ENCODE measurements around the gene SLC13A4.
"Not testable (repeated sequence)": the region's sequence is repeated elsewhere in the genome, so short reads cannot be mapped to it uniquely, and the experiment has no call there.

The SLC13A4 gene, protein sequence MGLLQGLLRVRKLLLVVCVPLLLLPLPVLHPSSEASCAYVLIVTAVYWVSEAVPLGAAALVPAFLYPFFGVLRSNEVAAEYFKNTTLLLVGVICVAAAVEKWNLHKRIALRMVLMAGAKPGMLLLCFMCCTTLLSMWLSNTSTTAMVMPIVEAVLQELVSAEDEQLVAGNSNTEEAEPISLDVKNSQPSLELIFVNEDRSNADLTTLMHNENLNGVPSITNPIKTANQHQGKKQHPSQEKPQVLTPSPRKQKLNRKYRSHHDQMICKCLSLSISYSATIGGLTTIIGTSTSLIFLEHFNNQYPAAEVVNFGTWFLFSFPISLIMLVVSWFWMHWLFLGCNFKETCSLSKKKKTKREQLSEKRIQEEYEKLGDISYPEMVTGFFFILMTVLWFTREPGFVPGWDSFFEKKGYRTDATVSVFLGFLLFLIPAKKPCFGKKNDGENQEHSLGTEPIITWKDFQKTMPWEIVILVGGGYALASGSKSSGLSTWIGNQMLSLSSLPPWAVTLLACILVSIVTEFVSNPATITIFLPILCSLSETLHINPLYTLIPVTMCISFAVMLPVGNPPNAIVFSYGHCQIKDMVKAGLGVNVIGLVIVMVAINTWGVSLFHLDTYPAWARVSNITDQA

DNA sequence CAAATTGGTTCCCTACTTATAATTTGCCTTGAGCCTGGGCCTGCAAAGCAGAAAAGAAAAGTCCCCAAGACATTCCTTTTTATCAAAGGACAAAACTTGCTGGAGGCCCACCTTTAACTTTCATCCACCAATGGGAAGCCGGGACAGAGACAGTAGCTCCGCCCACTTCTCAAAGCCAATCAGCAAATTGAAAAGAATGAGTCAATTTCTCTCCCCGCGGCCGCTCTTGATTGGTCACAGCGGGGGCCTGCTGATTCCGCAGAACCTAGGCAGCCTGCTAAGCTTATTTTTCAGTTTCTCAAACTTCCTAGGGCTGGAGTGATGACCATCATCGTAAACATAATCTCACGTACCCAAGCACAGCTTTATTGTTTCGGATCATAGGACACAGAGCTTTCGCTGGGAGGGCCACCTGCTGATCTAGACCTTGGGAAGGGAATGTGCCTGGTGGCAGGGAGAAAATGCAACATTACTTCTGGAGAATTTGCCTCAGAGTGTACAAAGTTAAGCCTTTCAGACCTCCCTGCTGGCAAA lies at the start of gene SLC13A4:
Gene SLC13A4, minus strand, starts transcription at position 51 of the 534 bp plus-strand sequence. CDS start 690 bp downstream, outside the sequence.
- no peak for DNase-seq (ENCODE audit: low read depth in 2 of 2)

DNA sequence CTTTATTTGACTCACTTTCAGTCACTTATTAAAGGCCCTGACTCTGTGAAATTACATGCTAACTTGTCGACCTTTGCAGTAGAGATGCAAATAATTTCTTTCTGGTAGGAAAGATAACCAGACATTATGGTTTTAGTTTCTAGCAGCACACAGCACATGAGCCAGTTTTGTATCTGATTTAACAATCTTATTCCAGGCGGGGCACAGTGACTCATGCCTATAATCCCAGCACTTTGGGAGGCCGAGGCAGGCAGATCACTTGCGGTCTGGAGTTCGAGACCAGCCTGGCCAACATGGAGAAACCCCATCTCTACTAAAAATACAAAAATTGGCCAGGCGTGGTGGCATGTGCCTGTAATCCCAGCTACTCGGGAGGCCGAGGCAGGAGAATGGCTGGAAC lies 47.9 kb upstream of the SLC13A4 start:
- not testable (repeated sequence) for DNase-seq (ENCODE audit: low read depth in 2 of 2)

DNA sequence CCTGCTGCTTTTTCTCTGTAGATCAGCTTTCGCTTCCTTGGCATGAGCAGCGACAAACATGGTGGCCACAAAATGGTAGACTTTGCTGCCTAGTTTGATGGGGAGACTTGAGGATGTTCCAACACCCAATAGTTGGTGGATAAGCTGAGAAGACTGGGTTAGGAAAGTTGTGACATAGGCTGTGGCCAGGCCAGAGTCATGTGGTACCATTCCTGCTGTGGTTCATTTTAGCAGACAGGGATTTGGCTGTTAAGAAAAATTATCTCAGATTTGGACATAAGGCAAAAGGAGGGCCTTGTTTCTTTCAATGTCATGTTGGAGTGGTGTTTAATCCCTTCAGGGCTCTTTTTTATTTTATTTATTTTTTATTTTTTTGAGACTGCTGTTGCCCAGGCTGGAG lies 47.2 kb upstream of the SLC13A4 start:
- DNase-seq (ENCODE audit: low read depth in 2 of 2), result no peak

DNA sequence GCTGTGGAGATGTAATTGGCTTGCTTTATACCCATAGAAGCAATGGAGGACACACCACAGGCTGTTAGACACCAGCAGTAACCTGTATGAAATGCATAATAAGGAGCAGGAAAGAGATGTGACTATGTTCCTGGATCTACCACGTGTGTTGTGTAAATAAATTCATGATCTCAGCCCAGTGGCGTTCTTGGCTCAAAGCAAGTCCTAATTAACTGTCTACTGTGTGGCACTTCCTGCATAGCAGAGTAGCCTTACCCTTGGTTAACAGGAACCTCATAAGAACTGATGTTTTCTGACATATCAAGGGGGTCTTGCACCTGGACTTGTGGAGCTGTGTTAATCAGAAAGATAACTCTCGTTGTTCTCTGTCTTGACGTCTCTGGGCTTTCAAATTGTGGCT lies 46.3 kb upstream of the SLC13A4 start:
- no peak for DNase-seq (ENCODE audit: low read depth in 2 of 2)

DNA sequence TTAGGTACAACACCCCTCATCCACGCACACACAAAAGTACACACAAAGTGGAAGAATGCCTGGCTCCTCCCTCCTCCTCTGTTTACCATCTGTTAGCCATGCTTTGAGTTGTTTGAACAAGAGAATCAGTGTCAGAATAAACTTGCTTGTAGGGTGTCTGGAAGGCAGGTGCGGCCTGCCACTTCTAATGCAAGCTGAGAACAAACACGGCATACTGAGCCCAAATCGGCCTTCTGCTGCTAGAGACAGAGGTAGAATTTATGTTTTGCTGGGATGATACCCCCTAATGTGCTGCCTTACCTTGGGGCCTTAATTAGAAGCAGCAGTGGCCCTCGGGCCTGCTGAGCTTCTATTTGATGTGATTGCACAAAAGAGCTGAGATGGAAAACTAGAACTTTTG lies 45.5 kb upstream of the SLC13A4 start:
- no peak for DNase-seq (ENCODE audit: low read depth in 2 of 2)

DNA sequence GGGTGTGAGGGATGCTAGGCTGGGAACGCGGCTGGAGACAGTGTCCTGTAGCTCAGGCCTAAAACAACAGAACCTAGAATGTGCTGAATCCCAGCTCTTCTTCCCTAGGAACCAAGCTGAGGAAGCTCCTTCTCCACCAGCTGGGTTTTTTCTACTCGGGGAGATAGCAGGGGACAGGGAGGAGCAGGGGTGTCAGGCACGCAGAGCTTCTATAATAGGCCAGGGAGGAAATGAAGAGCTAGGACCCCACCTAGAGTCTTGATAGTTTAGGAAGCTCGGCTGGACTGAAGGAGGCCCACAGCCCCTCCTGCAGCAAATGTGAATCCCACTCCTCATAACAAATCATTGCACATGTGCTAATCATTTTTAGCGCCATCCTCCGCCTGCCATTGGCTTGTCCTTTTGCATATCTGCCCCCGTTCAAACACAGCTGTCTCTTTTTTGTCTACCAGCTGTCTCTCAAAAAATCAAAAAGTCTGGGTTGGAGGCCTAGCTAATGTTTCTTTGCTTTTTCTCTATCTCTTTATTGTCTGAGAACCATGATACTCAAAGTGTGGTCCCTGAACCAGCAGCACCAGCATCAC lies 44.7 kb upstream of the SLC13A4 start:
- DNase-seq (ENCODE audit: low read depth in 2 of 2), result no peak

DNA sequence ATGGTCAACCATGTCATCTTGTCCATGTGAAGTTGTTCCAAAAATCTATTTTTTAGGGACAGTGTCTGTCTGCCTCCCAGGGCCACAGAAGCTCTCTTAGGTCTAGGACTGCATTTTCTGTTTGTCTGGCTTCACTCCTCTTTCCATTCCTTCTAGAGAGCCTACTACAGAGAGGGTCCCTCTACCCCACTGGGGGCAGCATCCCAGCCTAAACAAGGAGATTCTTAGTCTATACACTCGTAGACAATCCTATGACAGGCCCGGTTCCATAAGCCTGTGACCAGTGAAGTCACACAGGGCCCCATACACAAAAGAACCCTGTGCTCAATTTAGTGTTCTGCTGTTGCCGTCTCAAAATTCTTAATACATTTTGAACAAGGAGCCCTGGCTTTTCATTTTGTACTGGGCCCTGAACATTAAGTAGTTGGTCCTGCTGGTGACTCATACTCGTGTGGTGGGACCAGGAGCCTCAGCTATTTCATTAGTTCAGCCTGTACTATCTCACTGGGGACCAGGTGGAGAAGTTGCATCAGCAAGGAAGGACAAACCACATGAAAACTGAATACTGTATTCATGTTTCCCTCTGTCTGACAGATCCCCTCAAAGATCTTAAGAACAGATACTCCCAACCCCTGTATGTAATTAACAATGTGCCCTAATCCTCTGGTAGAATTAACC lies 44.1 kb upstream of the SLC13A4 start:
- DNase-seq (ENCODE audit: low read depth in 2 of 2), result no peak

DNA sequence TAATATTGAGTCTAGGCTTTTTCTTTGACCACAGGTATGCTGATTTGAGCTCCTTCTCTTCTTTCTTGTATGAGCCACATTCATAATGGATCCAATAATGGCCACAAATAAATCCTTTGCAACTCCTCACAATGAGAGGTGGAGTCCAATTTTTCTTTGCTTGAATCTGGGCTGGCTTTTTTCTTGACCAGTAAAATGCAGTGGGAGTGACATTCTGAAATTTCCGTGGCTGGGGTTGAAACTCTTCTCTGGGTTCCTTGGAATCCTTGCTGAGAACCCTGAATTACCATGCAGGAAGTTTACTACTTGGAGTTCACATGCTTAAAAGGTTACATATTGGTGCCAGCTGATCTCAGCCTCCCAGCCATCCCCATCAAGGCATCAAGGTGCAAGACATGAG lies 43.1 kb upstream of the SLC13A4 start:
- DNase-seq (ENCODE audit: low read depth in 2 of 2), result no peak

DNA sequence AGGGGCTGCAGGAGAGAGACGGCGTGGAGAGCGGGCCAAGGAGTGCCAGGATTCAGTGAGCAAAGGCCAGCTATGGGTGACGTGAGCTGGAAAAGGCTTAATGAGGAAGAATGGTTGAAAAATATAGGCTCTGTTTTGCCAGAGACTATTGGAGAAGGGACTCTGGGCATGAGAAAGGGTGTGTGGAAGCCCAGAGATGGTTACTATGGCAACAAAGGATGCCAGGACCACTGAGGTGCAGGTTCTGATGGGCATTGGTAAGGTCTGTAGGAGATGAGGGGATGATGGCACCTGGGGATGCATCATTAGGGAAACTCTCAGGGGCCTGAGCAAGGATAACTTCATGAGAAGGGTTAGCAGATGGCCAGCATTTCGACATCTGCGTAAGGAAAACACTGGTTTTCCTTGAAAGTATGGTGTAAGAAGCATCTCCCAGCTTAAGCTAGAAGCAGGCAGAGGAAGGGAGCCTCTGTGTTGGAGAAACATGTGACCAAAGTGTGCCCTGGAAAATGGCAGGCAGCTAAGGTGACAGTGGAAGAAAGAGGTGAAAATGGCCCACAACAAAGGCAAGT lies 42.2 kb upstream of the SLC13A4 start:
- DNase-seq (ENCODE audit: low read depth in 2 of 2), result no peak

DNA sequence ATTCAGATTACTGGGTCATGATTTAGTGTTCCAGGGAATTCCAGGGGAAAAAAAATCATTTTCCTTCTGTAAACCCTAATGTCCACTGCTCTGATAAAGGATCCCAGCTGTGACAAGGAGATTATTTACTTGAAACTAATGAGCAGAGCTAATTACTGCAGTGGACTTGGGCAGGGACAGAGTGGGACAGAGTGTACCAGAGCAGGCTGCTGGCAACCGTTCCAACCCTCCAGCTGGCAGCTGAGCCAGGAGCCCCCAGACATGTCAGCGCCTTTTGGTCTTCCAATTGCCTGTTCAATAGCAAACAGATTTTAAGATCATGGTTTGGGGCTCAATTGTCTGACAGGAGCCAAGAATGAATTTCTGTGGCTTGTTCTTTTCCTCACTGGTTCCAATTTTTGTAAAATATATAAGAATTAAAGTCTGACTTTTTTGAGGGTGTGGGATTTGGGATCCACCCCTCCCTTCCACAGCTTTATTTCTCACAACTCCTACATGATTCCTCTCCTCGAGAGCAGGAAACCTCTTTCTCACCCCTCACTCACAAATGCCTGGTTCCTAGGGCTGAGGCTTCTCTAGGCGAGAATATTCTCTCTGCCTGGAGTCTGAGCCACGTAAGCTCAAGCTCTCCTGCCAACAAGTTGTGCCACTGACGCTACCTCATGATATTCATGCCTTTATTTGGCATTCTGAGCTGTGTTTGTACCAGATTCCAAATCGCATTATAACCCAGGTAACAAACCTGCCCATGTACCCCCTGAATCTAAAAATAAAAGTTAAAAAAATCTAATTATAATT lies 41.2 kb upstream of the SLC13A4 start:
- no peak for DNase-seq (ENCODE audit: low read depth in 2 of 2)

DNA sequence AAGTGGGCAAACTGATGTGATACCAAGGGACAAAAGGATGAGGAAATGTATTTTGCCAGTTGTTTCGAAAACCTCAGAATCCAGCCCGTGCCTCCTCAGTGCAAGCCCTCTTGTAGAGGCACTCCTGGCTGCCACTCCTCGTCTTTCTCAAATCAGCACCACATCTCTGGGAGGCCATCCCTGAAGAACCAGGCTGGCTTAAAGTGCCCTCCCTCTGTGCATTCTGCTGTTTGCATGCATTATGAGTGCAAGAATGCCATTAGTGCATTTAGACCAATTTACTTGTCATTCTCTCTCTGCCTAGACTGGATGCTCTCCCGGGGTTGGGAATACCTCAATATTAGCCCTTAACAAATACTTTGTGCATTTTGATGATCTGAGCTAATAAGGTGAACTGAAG lies 40.5 kb upstream of the SLC13A4 start:
- no peak for DNase-seq (ENCODE audit: low read depth in 2 of 2)

DNA sequence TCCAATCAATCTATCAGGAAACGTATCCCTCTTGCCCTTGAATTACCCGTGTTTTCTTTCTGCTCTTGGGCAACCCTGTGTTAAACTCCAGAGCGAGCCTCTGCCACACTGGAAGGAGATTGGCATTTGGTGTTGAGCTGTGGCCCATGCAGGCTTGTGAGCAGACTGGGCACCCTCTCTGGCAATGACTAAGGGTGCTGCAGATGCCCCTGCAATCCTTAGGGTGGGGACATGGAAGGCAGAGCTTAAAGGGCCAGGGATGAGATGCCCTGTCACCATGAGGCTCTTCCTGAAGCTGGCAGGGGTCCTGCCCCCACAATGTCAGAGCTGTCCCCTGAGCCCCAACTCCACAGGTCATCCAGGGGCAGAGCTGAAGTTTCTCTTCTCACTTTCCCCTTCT lies 40.1 kb upstream of the SLC13A4 start:
- no peak for DNase-seq (ENCODE audit: low read depth in 2 of 2)

DNA sequence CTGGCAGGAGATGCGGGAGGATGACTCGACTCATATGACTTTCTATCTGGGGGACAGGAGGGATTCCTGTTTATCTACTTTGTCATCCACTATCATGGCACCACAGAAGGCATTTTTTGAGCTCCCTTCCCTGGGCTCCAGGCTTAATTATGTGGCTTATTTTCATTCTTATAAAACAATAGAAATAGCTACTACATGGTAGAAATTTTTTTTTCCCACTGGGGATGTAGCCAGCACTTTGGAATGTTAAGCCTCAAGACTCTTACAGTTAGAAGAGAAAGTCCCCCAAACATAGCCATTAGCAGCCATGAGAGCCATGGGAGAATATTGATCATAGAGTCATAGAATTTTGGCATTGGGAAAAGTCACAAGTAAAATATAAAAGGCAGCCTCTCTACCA lies 35.3 kb upstream of the SLC13A4 start:
- no peak for DNase-seq (ENCODE audit: low read depth in 2 of 2)

DNA sequence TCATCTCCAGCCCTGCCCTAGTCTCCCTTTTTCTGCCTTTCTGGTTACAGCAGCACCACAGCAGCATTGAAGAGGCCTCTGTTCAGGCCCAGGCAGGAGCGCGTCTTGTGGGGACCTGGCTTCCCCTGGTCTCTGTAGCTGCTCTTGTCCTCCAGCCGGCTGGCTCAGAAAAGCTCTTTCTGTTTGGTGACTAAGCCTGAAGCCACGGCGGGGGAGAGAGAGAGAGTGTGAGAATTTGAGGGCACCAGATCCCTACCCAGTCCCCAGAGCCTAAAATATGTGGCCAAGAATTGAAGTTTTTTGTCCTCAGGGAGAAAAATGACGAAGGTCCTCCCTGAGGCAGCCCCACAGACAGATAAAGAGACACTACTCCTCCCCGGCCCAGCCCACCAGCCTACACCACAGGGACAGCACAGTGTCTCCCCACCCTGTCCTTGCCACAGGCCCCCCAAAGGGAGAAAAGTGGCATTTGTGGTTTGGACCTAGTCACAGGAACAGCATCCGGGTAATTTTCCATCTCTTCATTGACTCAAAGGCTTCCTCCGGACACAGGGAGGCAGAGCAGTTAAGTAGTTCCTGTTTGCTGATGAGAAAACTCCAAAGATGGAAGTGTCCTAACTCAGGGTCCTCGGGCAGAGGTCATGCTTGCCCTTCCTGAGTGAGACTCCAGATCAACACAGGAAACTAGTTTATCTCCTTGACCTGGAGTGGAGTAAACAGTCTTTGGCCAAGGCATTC lies 33.9 kb upstream of the SLC13A4 start:
- no peak for DNase-seq (ENCODE audit: low read depth in 2 of 2)

DNA sequence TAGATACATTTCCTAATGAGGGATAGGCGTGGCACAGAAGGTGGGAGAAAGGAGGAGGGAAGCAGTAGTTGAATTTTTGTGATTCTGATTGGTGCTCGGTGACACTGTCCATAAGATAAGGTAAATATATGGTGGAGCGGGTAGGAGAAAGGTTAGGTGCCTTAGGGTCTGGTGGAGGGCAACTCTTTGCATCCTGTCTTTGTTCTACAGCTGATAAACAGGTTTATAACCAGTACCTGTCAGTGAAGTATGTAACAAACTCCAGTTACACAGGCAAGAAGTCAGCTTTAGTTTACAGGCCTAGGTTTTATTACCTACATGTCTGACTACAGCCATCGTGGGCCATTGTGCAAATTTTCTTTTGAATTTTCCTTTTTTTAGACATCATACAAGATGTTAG lies 31.5 kb upstream of the SLC13A4 start:
- DNase-seq (ENCODE audit: low read depth in 2 of 2), result no peak

DNA sequence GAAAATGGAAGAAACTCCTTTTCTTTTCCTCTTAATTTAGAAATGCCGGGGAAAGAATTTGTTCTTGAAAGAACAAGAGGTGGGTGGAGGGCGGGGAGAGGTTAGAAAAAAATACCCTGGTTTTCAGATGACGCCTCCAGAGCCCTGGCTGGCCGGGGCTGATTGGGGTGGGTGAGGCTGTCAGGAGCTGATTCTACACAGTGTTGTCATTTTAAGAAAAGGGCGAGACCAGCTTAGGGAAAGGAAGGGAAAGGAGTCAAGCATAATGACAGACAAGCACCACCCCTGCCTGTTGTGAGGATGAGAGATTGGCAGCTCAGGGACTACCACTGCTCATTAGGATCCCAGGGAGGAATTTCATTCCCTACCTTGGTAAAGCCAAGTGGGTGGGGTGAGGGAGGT lies 30.5 kb upstream of the SLC13A4 start:
- no peak for DNase-seq (ENCODE audit: low read depth in 2 of 2)

DNA sequence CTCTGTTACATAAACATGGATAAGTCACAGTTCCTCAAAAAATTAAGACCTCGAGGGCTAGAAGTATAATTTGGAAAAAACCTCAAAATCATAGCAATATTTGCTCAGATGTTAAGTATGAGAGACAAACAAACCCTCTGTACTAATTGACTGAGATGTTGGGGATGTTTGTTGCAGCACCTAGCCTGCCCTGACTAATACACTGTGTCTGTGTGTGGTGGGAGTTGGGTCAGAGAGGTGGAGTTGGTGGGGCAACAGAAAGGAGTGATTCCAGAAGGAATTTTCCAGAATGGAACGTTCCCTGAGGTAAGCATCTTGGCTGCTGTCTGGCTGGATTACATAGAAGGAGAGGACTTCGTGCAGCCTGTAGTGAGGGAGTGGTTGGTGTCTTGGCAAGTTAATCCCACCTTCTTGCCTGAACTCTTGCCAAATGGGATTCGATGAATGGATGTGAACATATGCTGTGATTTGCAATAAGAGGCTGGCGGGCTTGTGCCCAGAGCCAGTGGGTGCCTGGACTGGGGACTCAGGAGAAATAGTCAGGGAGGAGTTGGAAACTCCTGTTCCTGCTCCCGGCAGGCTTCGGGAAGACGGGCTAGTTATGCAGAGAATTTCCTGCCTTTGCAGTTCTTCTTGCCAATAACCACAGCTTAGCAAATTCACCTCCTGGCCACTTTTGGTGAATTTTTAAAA lies 29.9 kb upstream of the SLC13A4 start:
- DNase-seq (ENCODE audit: low read depth in 2 of 2), result no peak

DNA sequence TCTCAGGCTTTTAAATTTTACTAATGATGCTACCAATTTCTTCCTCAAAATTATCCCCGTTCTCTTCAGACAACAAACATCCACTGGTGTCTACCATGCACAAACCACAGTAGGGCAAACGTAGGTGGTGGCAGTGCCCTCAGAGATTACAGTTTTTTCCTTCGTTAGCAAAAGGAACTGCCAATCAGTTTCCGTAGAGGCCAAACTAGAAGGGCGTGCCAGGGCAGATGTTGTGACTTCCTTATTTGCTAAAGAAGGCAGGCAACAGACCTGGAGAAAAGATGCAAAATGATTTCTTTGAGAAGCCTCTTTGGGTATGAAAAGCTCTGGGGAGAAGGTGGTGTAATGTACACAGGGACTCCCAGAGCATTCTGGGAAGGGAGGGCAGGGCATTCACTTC lies 28.2 kb upstream of the SLC13A4 start:
- no peak for DNase-seq (ENCODE audit: low read depth in 2 of 2)

DNA sequence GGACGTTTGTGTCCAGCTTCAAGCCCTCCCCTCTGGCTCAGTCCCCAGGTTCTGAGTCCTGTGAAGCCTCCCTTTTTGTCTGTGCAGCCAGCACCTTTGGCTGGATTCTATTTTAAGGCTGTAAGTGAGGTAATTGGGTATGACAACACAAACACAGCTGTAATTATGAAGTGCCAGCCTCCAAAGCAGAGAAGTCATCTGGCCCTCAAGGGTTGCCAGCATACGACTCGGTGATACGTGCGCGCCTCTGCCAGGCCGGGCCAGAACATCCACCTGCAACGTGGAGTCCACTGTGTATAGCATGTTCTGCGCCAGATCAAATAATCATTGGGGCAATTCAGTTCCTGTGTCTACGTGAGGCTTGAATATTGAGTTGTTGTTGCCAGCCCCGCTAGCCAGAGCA lies 27.4 kb upstream of the SLC13A4 start:
- no peak for DNase-seq (ENCODE audit: low read depth in 2 of 2)

All from stimulated activated CD8-positive, alpha-beta memory T cell treated with anti-CD3 and anti-CD28 coated beads, Interleukin-2, amount 100 ng/mL, for 1 hour (primary cell).